ENCODE measurements around the gene SYT9.

Gene SYT9

DNA sequence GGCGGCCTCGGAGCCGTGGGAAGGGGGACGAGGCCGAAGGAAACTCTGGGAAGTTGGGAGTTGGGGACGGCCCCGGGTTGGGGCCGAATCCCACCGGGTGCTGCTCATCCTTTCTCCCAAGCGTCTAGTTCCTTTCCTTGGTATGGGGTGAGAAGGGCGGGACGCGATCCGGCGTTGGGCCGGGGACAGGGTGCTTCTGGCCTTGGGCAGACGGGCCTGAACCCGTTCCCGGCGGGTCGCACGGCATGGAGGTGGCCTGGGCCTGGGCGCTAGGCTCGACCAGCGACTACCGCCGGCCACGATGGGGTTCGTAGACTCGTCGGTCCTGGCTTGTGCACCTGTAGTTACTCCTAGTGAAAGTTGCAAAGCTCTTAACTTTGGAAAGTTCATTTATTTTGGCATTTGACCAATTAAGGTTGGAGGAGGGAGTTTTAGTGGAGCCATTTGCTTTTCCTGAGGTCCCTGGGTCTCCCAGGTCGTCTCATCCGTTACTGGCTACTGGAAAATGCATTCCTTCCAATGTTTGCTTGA, 1.0 kb downstream of the SYT9 start:
- Histone ChIP-seq H3K4me1 (ENCODE audit: low read length) (peaks cover 31% of the 10 kb centered on the region), H3K4me3 (ENCODE audit: low read length) (no peak overlapping the region), H4K20me1 (ENCODE audit: insufficient read depth, low read length) (no peaks in the 10 kb centered on the region), H2AFZ (ENCODE audit: low read depth, low read length) (no peak overlapping the region), H3K4me2 (ENCODE audit: low read length) (no peak overlapping the region), H3K27ac (ENCODE audit: low read length) (no peak overlapping the region), H3K27me3 (ENCODE audit: low read depth, low read length) (no peaks in the 10 kb centered on the region), H3K79me2 (ENCODE audit: low read length) (no peaks in the 10 kb centered on the region), H3K36me3 (replicated peaks; ENCODE audit: low read depth, low read length) (no peaks in the 10 kb centered on the region), H3K9me3 (ENCODE audit: insufficient read depth, low read length) (no peaks in the 10 kb centered on the region), H3K9ac (ENCODE audit: low read length) (no peak overlapping the region)
- TF ChIP-seq EZH2phosphoT487 (IDR thresholded peaks at IDR 0.05; ENCODE audit: low read depth): no peak
- TF ChIP-seq, protein P1, sequence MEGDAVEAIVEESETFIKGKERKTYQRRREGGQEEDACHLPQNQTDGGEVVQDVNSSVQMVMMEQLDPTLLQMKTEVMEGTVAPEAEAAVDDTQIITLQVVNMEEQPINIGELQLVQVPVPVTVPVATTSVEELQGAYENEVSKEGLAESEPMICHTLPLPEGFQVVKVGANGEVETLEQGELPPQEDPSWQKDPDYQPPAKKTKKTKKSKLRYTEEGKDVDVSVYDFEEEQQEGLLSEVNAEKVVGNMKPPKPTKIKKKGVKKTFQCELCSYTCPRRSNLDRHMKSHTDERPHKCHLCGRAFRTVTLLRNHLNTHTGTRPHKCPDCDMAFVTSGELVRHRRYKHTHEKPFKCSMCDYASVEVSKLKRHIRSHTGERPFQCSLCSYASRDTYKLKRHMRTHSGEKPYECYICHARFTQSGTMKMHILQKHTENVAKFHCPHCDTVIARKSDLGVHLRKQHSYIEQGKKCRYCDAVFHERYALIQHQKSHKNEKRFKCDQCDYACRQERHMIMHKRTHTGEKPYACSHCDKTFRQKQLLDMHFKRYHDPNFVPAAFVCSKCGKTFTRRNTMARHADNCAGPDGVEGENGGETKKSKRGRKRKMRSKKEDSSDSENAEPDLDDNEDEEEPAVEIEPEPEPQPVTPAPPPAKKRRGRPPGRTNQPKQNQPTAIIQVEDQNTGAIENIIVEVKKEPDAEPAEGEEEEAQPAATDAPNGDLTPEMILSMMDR (IDR thresholded peaks at IDR 0.05; ENCODE audit: low read depth, low read length): no peak

DNA sequence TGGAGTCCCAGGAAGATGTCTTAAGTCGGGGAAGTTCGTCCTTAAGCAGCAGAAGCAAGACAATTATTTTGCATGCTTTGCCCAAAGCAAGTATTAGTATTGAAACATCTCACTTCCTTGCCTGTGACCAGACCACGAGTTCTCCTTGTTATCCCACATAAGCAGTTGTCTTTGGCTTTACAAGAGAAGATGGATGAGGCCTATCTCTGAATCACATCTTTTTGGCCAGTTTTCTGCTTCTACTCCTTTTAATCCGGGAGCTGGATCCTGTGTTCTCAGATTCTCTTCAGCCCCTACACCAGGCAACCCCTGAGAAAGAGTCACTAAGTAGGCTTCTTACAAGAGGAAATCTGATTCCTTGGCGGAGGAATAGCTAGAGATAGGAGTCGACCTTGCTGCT, 2.1 kb downstream of the SYT9 start:
- no peak overlapping the region for H3K4me3 ChIP-seq (ENCODE audit: low read length)
- H3K27me3 ChIP-seq (ENCODE audit: low read depth, low read length): no peaks in the 10 kb centered on the region

DNA sequence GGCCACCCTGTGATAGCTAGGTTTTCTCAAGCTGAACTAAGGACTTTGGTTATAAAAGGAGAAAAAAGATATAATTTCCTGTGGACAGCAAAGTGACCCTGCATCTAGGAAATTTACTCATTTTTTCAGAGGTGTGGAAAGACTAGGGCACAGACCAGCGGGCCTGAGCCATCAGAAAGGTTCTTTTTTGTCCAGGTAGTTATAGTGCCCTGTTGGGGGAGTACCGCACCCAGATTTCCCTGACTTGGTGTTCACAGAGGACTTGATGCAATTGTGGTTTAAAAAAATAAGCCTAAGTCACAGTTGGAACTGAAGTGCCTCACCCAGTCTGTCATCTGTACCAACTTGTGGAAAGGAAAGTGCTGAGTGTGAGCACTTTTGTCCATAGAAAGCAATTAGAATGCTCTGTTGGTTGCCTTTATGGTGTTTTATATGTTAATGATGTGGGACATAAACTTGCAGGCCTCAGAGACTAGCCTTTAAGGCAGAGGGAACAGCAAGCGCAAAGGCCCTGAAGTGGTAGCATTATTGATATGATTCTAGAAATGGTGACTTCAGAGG, 3.1 kb downstream of the SYT9 start:
- Histone ChIP-seq H3K27ac (ENCODE audit: low read length) (no peak overlapping the region), H3K79me2 (ENCODE audit: low read length) (no peaks in the 10 kb centered on the region), H3K4me3 (ENCODE audit: low read length) (no peak overlapping the region), H4K20me1 (ENCODE audit: insufficient read depth, low read length) (no peaks in the 10 kb centered on the region), H3K4me1 (ENCODE audit: low read length) (peaks cover 24% of the 10 kb centered on the region), H3K9ac (ENCODE audit: low read length) (no peak overlapping the region), H3K9me3 (ENCODE audit: insufficient read depth, low read length) (no peaks in the 10 kb centered on the region), H3K36me3 (replicated peaks; ENCODE audit: low read depth, low read length) (no peaks in the 10 kb centered on the region), H3K4me2 (ENCODE audit: low read length) (no peak overlapping the region), H3K27me3 (ENCODE audit: low read depth, low read length) (no peaks in the 10 kb centered on the region), H2AFZ (ENCODE audit: low read depth, low read length) (no peak overlapping the region)
- TF ChIP-seq, protein P1 (IDR thresholded peaks at IDR 0.05; ENCODE audit: low read depth, low read length): no peak
- TF ChIP-seq EZH2phosphoT487 (IDR thresholded peaks at IDR 0.05; ENCODE audit: low read depth): no peak

More for the DNA sequence above, 2.1 kb downstream of the SYT9 start:
- H3K79me2 ChIP-seq (ENCODE audit: low read length): no peaks in the 10 kb centered on the region
- H3K4me2 ChIP-seq (ENCODE audit: low read length): no peak overlapping the region
- H3K4me1 ChIP-seq (ENCODE audit: low read length): peaks cover 31% of the 10 kb centered on the region
- no peak overlapping the region for H3K27ac ChIP-seq (ENCODE audit: low read length)
- no peaks in the 10 kb centered on the region for H4K20me1 ChIP-seq (ENCODE audit: insufficient read depth, low read length)
- H3K9me3 ChIP-seq (ENCODE audit: insufficient read depth, low read length): no peaks in the 10 kb centered on the region
- H3K9ac ChIP-seq (ENCODE audit: low read length): no peak overlapping the region
- H2AFZ ChIP-seq (ENCODE audit: low read depth, low read length): no peak overlapping the region
- no peaks in the 10 kb centered on the region for H3K36me3 ChIP-seq (replicated peaks; ENCODE audit: low read depth, low read length)
- TF ChIP-seq, protein P1 (IDR thresholded peaks at IDR 0.05; ENCODE audit: low read depth, low read length): no peak
- TF ChIP-seq EZH2phosphoT487 (IDR thresholded peaks at IDR 0.05; ENCODE audit: low read depth): no peak

DNA sequence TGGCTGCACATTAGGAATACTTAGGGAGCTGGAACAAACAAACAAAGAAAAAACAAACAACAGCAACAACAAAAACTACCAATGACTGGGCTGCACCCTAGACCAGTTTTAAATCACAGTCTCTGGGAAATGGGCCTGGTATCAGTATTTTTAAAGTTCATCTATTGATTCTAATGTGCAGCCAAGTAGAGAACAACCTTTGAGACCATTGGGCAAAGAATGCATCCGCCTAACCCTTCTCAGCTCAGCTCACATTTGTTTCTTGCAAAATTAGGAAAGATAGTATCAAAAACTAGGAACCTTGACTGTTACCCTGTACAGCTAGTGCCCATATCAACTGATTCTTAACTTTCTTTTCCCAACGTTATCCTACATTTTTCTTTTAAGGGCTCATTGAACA, 5.2 kb downstream of the SYT9 start:
- Histone ChIP-seq H3K36me3 (replicated peaks; ENCODE audit: low read depth, low read length) (no peaks in the 10 kb centered on the region), H3K4me1 (ENCODE audit: low read length) (peaks cover 8% of the 10 kb centered on the region), H2AFZ (ENCODE audit: low read depth, low read length) (no peak overlapping the region), H3K27ac (ENCODE audit: low read length) (no peak overlapping the region), H3K4me2 (ENCODE audit: low read length) (no peak overlapping the region), H3K9me3 (ENCODE audit: insufficient read depth, low read length) (no peaks in the 10 kb centered on the region), H3K27me3 (ENCODE audit: low read depth, low read length) (no peaks in the 10 kb centered on the region), H3K9ac (ENCODE audit: low read length) (no peak overlapping the region), H4K20me1 (ENCODE audit: insufficient read depth, low read length) (no peaks in the 10 kb centered on the region), H3K4me3 (ENCODE audit: low read length) (no peak overlapping the region), H3K79me2 (ENCODE audit: low read length) (no peaks in the 10 kb centered on the region)
- TF ChIP-seq, protein P1 (IDR thresholded peaks at IDR 0.05; ENCODE audit: low read depth, low read length): no peak
- no peak for TF ChIP-seq EZH2phosphoT487 (IDR thresholded peaks at IDR 0.05; ENCODE audit: low read depth)
